NT2/D1 (cell line): ENCODE results near the gene PAWR.

ENCODE experiments used
- SUZ12 ChIP-seq: IDR thresholded peaks from 2 replicates; pipeline ENCODE4 v1.6.1; 2011; ENCODE audit not compliant: insufficient read length, insufficient read depth; ENCODE audit errors: extremely low read depth
- YY1 ChIP-seq: IDR thresholded peaks from 2 replicates; pipeline ENCODE4 v1.6.1; 2011; ENCODE audit not compliant: insufficient read length, insufficient read depth
- ZNF274 ChIP-seq: IDR thresholded peaks from 2 replicates; pipeline ENCODE4 v1.6.1; 2011; ENCODE audit warnings: mild to moderate bottlenecking, low read depth, low read length

- TF ChIP-seq SUZ12 (no peak), YY1 (no peak), ZNF274 (no peak)
Observed at GRCh38 chr12:79674629-79675028, 16.1 kb downstream of the PAWR start.
